MM.1S (cell line): ENCODE results near the gene TRNT1.
A peak's percentile ranks its signal among the peaks of the same experiment; 100 is the strongest.

ENCODE experiments used
- DNase-seq: peaks from one replicate; pipeline ENCODE4 v3.0.0-alpha.2; 2015
- H2AFZ ChIP-seq: fragments of 300-600 bp; sonication (generic); 2 replicates; pipeline ENCODE4 v1.6.0; 2016; ENCODE audit warnings: antibody characterized with exemption, low read length
- H3F3A ChIP-seq: fragments of 300-600 bp; sonication (generic); 2 replicates; pipeline ENCODE4 v1.6.1; 2016; ENCODE audit warnings: mild to moderate bottlenecking, antibody characterized with exemption, low read length, moderate library complexity, mixed read lengths; ENCODE audit not compliant: insufficient read depth
- H3K27ac ChIP-seq: fragments of 300-600 bp; sonication (generic); 2 replicates; pipeline ENCODE4 v1.5.1; 2016; ENCODE audit warnings: mild to moderate bottlenecking, low read length
- H3K27me3 ChIP-seq: fragments of 300-600 bp; sonication (generic); replicated peaks from 2 replicates; pipeline ENCODE4 v1.6.0; 2016; ENCODE audit warnings: low read length; ENCODE audit not compliant: insufficient read depth
- H3K36me3 ChIP-seq: fragments of 300-600 bp; sonication (generic); replicated peaks from 2 replicates; pipeline ENCODE4 v1.6.1; 2016; ENCODE audit warnings: mild to moderate bottlenecking, low read length, mixed read lengths; ENCODE audit not compliant: insufficient read depth
- H3K4me1 ChIP-seq: fragments of 300-600 bp; sonication (generic); 2 replicates; pipeline ENCODE4 v1.6.1; 2016; ENCODE audit warnings: low read length, mixed read lengths
- H3K4me2 ChIP-seq: fragments of 300-600 bp; sonication (generic); 2 replicates; pipeline ENCODE4 v1.6.0; 2016; ENCODE audit warnings: low read depth, low read length
- H3K4me3 ChIP-seq: fragments of 300-600 bp; sonication (generic); 2 replicates; pipeline ENCODE4 v1.5.1; 2016; ENCODE audit warnings: low read length, mixed read lengths
- H3K79me2 ChIP-seq: fragments of 300-600 bp; sonication (generic); 2 replicates; pipeline ENCODE4 v1.6.1; 2016; ENCODE audit warnings: mixed run types, low read length, mixed read lengths
- H3K9ac ChIP-seq: fragments of 300-600 bp; sonication (generic); 2 replicates; pipeline ENCODE4 v1.6.1; 2016; ENCODE audit warnings: low read length, mixed read lengths
- H3K9me2 ChIP-seq: fragments of 300-600 bp; sonication (generic); replicated peaks from 2 replicates; pipeline ENCODE4 v1.6.1; 2016; ENCODE audit warnings: mild to moderate bottlenecking, low read length, mixed read lengths; ENCODE audit not compliant: insufficient read depth
- H3K9me3 ChIP-seq: fragments of 300-600 bp; sonication (generic); replicated peaks from 2 replicates; pipeline ENCODE4 v1.6.1; 2016; ENCODE audit warnings: mild to moderate bottlenecking, low read length, mixed read lengths; ENCODE audit not compliant: insufficient read depth
- H4K20me1 ChIP-seq: fragments of 300-600 bp; sonication (generic); 2 replicates; pipeline ENCODE4 v1.6.1; 2016; ENCODE audit warnings: mild to moderate bottlenecking, low read length, moderate library complexity, mixed read lengths; ENCODE audit not compliant: insufficient read depth
- CTCF ChIP-seq: fragments of 300-600 bp; sonication (generic); IDR thresholded peaks from 2 replicates; pipeline ENCODE4 v1.5.1; 2016; ENCODE audit warnings: antibody characterized with exemption, low read length, mixed read lengths
- EZH2 ChIP-seq: fragments of 300-600 bp; sonication (generic); optimal IDR thresholded peaks from 2 replicates; pipeline ENCODE3; 2017; ENCODE audit warnings: low read depth, mild to moderate bottlenecking, antibody characterized with exemption, low read length, mixed read lengths
- EZH2phosphoT487 ChIP-seq: fragments of 300-600 bp; sonication (generic); IDR thresholded peaks from 2 replicates; pipeline ENCODE4 v1.6.1; 2018; ENCODE audit warnings: antibody characterized with exemption, low read length

Gene TRNT1

GRCh38 chr3:3102751-3103150, 24.0 kb upstream of the TRNT1 start:
- H3K9ac ChIP-seq = peak overlapping the region; percentile 42; the same call in 1 of the 2 replicates
- TF ChIP-seq EZH2 = no peak
- no peak for TF ChIP-seq CTCF
- no peak for TF ChIP-seq EZH2phosphoT487
- H3K4me3 ChIP-seq = peak overlapping the region; percentile 48; the same call in 1 of the 2 replicates

DNA sequence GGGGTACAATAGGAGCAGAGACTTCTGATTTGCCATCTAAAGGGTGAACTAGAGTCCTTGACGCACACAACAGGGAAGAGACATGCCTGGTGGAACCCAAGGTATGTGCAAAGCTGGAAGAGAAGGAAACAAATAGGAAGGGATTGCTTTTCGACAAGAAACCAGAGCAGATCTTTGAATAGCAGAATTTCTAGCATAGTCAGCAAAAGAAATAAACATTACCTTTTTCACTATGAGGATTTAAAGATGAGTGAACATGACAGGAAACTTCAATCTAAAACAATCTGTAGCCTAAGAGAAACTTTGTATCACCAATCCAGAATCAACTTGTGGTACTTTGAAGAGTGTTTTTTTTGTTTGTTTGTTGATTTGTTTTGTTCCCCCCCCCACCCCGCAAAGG, 21.5 kb upstream of the TRNT1 start:
- TF ChIP-seq CTCF (no peak), EZH2phosphoT487 (no peak), EZH2 (no peak)
- Histone ChIP-seq H3K4me3 (no peak overlapping the region), H3K4me2 (no peak overlapping the region)

More at GRCh38 chr3:3102751-3103150, 24.0 kb upstream of the TRNT1 start:
- DNase-seq = peak; percentile 12
- H3K27ac ChIP-seq = peak overlapping the region; percentile 73; the same call in 1 of the 2 replicates
- H3K27me3 ChIP-seq = no peaks in the 10 kb centered on the region
- peaks cover 17% of the 10 kb centered on the region for H3K4me1 ChIP-seq
- no peaks in the 10 kb centered on the region for H3K9me3 ChIP-seq
- no peaks in the 10 kb centered on the region for H3K36me3 ChIP-seq
- H3F3A ChIP-seq = peaks cover 22% of the 10 kb centered on the region
- H4K20me1 ChIP-seq = no peaks in the 10 kb centered on the region
- H3K79me2 ChIP-seq = no peaks in the 10 kb centered on the region
- 0 out of 2 replicates have a peak overlapping the region, but pooled peaks have one; percentile 31 for H2AFZ ChIP-seq
- H3K9me2 ChIP-seq = no peaks in the 10 kb centered on the region
- H3K4me2 ChIP-seq = peak overlapping the region; percentile 62

GRCh38 chr3:3105815-3106214, 20.9 kb upstream of the TRNT1 start:
- H3K9me2 ChIP-seq = no peaks in the 10 kb centered on the region
- TF ChIP-seq EZH2 (no peak), CTCF (no peak), EZH2phosphoT487 (no peak)
- H3K9ac ChIP-seq = no peak overlapping the region
- H3F3A ChIP-seq = peaks cover 19% of the 10 kb centered on the region
- no peaks in the 10 kb centered on the region for H3K36me3 ChIP-seq
- H3K4me2 ChIP-seq = no peak overlapping the region
- no peaks in the 10 kb centered on the region for H3K9me3 ChIP-seq
- no peak for DNase-seq
- no peak overlapping the region for H2AFZ ChIP-seq
- H3K4me3 ChIP-seq = no peak overlapping the region
- H3K4me1 ChIP-seq = peaks cover 6% of the 10 kb centered on the region
- no peaks in the 10 kb centered on the region for H3K27me3 ChIP-seq
- no peaks in the 10 kb centered on the region for H4K20me1 ChIP-seq
- no peak overlapping the region for H3K27ac ChIP-seq
- no peaks in the 10 kb centered on the region for H3K79me2 ChIP-seq

More for the DNA sequence above, 21.5 kb upstream of the TRNT1 start:
- Histone ChIP-seq H3K9ac (no peak overlapping the region), H3K9me3 (no peaks in the 10 kb centered on the region), H2AFZ (no peak overlapping the region), H3K36me3 (no peaks in the 10 kb centered on the region), H3K79me2 (no peaks in the 10 kb centered on the region), H3K27me3 (no peaks in the 10 kb centered on the region), H3K9me2 (no peaks in the 10 kb centered on the region), H3K4me1 (peaks cover 6% of the 10 kb centered on the region), H3K27ac (no peak overlapping the region), H3F3A (peaks cover 19% of the 10 kb centered on the region), H4K20me1 (no peaks in the 10 kb centered on the region)
- no peak for DNase-seq
